ENCODE data around the gene CASS4.

DNA sequence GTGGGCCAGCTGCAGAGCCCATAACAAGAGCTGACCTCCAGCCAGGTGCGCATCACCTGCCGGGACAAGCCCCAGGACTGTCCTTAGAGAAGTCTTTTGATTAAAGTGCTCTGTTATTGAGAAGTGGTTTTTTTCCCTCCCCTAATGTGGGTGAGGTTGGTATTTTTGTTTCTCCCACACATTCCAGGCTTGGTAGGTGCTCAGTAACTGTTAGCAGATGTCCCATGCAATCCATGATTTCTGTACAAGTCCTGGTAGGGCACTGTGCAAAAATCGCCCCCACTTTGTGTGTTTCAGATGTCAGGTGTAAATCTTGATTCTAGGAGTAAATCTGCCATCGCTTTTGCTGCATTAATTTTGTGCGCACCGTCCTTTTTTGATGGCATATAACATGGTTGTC is 48.6 kb upstream of the CASS4 start:
- TF ChIP-seq, protein P1, sequence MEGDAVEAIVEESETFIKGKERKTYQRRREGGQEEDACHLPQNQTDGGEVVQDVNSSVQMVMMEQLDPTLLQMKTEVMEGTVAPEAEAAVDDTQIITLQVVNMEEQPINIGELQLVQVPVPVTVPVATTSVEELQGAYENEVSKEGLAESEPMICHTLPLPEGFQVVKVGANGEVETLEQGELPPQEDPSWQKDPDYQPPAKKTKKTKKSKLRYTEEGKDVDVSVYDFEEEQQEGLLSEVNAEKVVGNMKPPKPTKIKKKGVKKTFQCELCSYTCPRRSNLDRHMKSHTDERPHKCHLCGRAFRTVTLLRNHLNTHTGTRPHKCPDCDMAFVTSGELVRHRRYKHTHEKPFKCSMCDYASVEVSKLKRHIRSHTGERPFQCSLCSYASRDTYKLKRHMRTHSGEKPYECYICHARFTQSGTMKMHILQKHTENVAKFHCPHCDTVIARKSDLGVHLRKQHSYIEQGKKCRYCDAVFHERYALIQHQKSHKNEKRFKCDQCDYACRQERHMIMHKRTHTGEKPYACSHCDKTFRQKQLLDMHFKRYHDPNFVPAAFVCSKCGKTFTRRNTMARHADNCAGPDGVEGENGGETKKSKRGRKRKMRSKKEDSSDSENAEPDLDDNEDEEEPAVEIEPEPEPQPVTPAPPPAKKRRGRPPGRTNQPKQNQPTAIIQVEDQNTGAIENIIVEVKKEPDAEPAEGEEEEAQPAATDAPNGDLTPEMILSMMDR (IDR thresholded peaks at IDR 0.05; ENCODE audit: low read depth, low read length) = no peak
- TF ChIP-seq POLR2A (IDR thresholded peaks at IDR 0.05; ENCODE audit: extremely low read depth, insufficient read length) = no peak

Measured in NB4 (cell line).